Hematopoietic multipotent progenitor cell treated with erythropoietin and hydrocortisone succinate and interleukin-3 and kit ligand, for 4 days (in vitro differentiated cells): Measurements from ENCODE around the gene GABPB2.

Source experiments
- DNase-seq: peaks from one replicate; pipeline ENCODE4 v3.0.0-alpha.2; 2015

GABPB2 gene

GRCh38 chr1:151165281-151165737 is 94.7 kb downstream of the GABPB2 start:
- DNase-seq, result peak; percentile 33

- DNase-seq, result peak; percentile 100
These were observed 95.4 kb downstream of the GABPB2 start, which contains the start of the genes LYSMD1 and SCNM1 for GRCh38 chr1:151165738-151166504. Gene LYSMD1 (minus strand): TSS chr1:151165902. CDS start chr1:151165258, 644 bp downstream. Gene SCNM1 (plus strand): TSS chr1:151166144. CDS start chr1:151166153, 9 bp downstream.

GRCh38 chr1:151166505-151166956 is 96.0 kb downstream of the GABPB2 start:
- peak; percentile 78 for DNase-seq

- DNase-seq, result no peak
These were observed 96.6 kb downstream of the GABPB2 start for GRCh38 chr1:151167116-151167515.

- DNase-seq, result no peak
These were observed 100.6 kb downstream of the GABPB2 start for GRCh38 chr1:151171190-151171589.
